ENCODE results near the gene CCNJL.

CCNJL gene

GRCh38 chr5:160330212-160330611, 17.8 kb upstream of the CCNJL start:
- DNase-seq (ENCODE audit: low spot score): no peak

- no peak for DNase-seq (ENCODE audit: low spot score)
Measured at GRCh38 chr5:160327818-160328217, 15.5 kb upstream of the CCNJL start.

GRCh38 chr5:160326981-160327380, 14.6 kb upstream of the CCNJL start:
- DNase-seq (ENCODE audit: low spot score): no peak

- no peak for DNase-seq (ENCODE audit: low spot score)
Measured at GRCh38 chr5:160325716-160326115, 13.4 kb upstream of the CCNJL start.

GRCh38 chr5:160324886-160325285, 12.5 kb upstream of the CCNJL start:
- no peak for DNase-seq (ENCODE audit: low spot score)

GRCh38 chr5:160318409-160318808, 6.0 kb upstream of the CCNJL start:
- DNase-seq (ENCODE audit: low spot score): no peak

- DNase-seq (ENCODE audit: low spot score): no peak
Measured at GRCh38 chr5:160317434-160317833, 5.1 kb upstream of the CCNJL start.

- no peak for DNase-seq (ENCODE audit: low spot score)
Measured at GRCh38 chr5:160315968-160316367, 3.6 kb upstream of the CCNJL start.

GRCh38 chr5:160312960-160313727, 780 bp upstream of the CCNJL start:
- no peak for DNase-seq (ENCODE audit: low spot score)

- DNase-seq (ENCODE audit: low spot score): no peak
Measured at GRCh38 chr5:160311491-160312133, 752 bp downstream of the CCNJL start.

- DNase-seq (ENCODE audit: low spot score): no peak
Measured at GRCh38 chr5:160310552-160311295, 1.6 kb downstream of the CCNJL start.

GRCh38 chr5:160310140-160310539, 2.2 kb downstream of the CCNJL start:
- no peak for DNase-seq (ENCODE audit: low spot score)

GRCh38 chr5:160306696-160307095, 5.7 kb downstream of the CCNJL start:
- DNase-seq (ENCODE audit: low spot score): no peak

GRCh38 chr5:160305319-160305718, 7.0 kb downstream of the CCNJL start:
- DNase-seq (ENCODE audit: low spot score): no peak

- DNase-seq (ENCODE audit: low spot score): no peak
Measured at GRCh38 chr5:160303690-160304089, 8.7 kb downstream of the CCNJL start.

- DNase-seq (ENCODE audit: low spot score): no peak
Measured at GRCh38 chr5:160298189-160298588, 14.2 kb downstream of the CCNJL start.

GRCh38 chr5:160297776-160298175, 14.6 kb downstream of the CCNJL start:
- no peak for DNase-seq (ENCODE audit: low spot score)

- no peak for DNase-seq (ENCODE audit: low spot score)
Measured at GRCh38 chr5:160297004-160297403, 15.4 kb downstream of the CCNJL start.

GRCh38 chr5:160296496-160296895, 15.9 kb downstream of the CCNJL start:
- DNase-seq (ENCODE audit: low spot score): no peak

- no peak for DNase-seq (ENCODE audit: low spot score)
Measured at GRCh38 chr5:160293901-160294561, 18.3 kb downstream of the CCNJL start.

GRCh38 chr5:160293386-160293785, 19.0 kb downstream of the CCNJL start:
- DNase-seq (ENCODE audit: low spot score): no peak

- no peak for DNase-seq (ENCODE audit: low spot score)
Measured at GRCh38 chr5:160291467-160291866, 20.9 kb downstream of the CCNJL start.

GRCh38 chr5:160290751-160291150, 21.6 kb downstream of the CCNJL start:
- no peak for DNase-seq (ENCODE audit: low spot score)

Measured in CD4-positive, alpha-beta T cell treated with Interleukin-2 at 100 ng/mL for 4 hours (primary cell).